ENCODE data around the gene GYG2.
"Not testable (repeated sequence)": the region's sequence is repeated elsewhere in the genome, so short reads cannot be mapped to it uniquely, and the experiment has no call there.

GYG2 gene

GRCh38 chrX:2874222-2875135 is 45.7 kb downstream of the GYG2 start:
- no peak for DNase-seq

DNA sequence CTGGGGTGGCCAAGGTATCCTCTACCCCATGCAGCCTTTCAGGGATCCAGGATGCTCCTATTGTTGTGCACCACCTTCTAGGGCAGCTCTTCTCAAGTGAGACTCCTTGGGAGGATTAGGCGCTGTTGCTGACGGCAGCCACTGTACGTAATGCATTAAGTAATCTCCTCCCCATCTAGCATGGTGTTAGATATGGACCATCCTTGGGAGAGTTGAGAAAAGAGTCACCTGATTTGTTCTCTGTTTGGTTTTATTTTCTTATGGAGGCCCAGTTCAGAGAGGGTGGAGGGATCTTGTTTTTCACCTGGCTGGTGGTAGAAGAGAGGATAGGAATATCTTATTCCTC is 46.4 kb downstream of the GYG2 start:
- no peak for DNase-seq

GRCh38 chrX:2875798-2876399 is 47.2 kb downstream of the GYG2 start:
- no peak for DNase-seq

DNA sequence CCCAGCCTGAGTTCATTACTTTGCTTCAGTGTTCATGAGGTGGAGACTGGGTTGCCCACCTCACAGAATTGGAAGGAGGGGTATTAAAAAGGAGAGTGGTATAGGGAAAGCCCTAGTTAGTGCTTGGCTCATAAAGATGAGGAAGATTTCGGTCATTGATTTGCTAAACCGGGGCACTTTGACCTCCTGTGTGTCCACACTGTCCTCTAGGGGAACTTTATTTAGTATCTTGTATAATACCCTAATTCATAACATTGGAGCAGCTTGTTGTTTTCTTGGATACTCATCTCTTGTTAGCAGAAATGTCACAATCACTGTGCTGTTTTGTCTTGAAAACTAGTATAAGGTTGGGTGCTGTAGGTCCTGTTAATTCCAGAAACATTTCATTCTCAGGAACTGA is 49.8 kb downstream of the GYG2 start:
- no peak for DNase-seq

GRCh38 chrX:2879670-2880069 is 50.9 kb downstream of the GYG2 start:
- DNase-seq, result no peak

DNA sequence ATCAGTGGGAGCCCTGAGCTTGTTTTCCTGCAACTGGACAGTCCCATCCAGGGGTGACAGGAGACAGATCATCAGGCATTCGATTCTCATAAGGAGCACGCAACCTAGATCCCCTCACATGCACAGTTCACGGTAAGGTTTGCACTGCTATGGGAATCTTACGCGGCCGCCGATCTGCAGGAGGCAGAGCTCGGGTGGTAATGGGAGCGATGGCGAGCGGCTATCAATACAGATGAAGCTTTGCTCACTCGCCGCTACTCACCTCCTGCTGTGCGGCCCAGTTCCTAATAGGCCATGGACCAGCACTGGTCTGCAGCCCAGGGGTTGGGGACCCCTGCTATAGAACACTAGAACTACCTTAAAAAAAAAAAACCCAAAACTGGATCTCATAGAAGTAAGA is 55.0 kb downstream of the GYG2 start:
- DNase-seq, result no peak

DNA sequence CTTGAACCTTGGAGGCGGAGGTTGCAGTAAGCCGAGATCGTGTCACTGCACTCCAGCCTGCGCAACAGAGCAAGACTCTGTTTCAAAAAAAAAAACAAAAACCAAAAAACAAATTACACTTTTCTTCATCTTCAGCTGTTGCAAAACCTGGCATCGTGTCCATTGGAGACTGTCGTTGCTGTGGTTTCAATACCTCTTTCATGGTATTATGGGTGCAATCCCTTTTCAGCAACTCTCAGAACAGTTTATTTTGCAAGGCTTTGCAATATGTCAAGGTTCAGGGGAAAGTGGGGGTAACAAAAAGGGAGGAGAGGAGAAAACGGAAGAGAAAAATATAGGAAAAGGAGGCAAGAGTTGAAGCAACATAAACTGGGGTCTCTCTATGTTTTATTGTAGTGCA is 59.6 kb downstream of the GYG2 start:
- DNase-seq, result no peak

DNA sequence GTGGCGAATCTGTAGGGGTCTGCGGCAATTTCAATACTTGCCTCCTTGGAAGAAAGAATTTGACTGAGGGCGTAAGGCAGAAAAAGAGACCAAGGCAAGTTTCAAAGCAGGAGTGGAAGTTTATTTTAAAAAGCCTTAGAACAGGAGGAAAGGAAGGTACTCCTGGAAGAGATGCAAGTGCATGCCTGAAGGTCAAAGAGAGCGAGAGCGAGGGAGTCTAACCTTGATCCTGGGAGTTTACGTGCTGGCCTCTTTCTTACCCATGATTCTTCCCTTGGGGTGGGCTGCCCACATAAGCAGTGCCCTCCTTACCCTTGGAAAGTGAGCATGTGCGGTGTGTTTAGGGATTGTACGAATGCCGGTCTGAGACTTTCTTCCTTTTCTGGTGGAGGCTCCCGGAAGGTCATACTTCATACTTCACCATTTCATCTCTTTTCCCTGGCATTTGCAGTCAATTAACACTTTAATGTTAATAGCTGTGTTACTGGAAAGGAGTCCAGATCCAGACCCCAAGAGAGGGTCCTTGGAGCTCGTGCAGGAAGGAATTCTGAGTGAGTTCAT is 60.4 kb downstream of the GYG2 start:
- DNase-seq, result no peak

DNA sequence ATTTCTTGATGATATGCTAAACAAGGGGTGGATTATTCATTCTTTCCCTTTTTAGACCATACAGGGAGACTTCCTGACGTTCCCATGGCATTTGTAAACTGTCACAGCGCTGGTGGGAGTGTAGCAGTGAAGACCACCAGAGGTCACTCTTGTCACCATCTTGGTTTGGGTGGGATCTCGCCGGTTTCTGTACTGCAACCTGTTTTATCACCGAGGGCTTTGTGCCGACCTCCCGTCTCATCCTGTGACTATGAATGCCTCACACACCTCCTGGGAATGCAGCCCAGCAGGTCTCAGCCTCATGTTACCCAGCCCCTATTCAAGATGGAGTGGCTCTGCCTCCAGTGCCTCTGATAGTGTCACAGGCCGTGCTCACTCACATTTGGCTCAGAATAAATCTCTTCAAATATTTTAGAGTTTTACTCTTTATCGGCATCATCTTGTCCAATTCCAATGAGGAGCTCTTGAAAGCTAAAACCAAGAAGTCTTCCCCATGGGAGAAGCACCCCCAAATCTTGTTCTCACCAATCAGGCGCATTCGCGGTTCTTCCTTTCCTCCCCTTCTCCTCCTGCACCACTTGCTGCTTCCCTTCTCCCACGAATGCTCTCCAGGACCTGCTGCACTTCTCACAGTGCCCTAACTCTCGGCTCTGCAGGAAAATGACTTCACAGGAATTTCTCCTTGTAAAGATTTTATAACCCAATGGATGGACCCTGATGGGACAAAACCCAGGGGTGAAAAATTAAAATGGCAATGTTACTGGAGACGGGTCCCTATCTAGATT is 61.2 kb downstream of the GYG2 start:
- DNase-seq, result not testable (repeated sequence)

DNA sequence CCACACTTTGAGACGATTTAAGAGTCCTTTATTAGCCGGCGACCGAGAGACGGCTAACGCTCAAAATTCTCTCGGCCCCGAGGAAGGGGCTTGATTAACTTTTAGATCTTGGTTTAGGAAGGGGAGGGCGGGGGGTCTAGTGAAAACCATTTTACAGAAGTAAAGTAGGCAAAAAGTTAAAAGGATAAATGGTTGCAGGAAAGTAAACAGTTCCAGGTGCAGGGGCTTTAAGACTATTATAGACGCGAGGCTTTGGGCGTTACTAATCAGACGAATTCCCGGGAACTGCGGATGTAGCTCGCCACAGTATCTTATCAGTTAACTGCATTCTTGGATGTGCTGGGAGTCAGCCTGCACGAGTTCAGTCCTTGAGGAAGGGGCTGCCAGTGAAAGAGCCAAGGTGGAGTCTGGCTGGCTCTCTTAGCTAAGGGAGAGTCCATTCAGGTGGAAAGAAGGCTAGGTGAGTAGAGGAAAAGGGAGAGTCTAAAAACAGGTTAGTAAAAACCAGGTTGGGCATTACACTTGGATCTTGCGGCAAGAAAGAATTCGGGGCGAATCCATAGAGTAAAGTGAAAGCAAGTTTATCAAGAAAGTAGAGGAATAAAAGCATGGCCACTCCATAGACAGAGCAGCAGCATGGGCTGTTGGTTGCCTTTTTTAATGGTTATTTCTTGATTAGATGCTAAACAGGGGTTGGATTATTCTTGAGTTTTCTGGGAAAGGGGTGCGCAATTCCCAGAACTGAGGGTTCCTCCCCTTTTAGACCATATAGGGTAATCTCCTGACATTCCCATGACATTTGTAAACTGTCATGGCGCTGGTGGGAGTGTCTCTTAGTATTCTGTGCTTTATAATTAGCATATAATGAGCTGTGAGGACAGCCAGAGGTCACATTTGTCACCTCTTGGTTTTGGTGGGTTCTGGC is 62.1 kb downstream of the GYG2 start:
- DNase-seq, result not testable (repeated sequence)

DNA sequence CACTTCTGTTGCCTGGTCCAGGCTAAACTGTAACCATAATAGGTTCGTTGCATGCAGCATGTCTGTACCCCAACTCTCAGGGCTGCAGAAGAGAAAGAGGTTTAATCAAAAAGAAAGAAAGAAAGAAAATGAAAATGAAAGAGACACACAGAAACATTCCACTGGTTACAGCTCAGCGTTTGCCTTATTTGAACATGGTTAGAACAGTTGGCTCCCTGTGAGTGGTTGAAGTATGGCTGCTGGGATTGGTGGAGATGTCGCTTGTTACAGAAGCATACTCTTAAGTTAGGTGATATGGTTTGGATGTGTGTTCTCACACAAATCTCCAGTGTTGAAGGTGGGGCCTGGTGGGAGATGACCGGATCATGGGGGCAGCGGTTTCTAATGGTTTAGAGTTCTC is 64.1 kb downstream of the GYG2 start:
- no peak for DNase-seq

GRCh38 chrX:2894885-2895292 is 66.2 kb downstream of the GYG2 start:
- no peak for DNase-seq

DNA sequence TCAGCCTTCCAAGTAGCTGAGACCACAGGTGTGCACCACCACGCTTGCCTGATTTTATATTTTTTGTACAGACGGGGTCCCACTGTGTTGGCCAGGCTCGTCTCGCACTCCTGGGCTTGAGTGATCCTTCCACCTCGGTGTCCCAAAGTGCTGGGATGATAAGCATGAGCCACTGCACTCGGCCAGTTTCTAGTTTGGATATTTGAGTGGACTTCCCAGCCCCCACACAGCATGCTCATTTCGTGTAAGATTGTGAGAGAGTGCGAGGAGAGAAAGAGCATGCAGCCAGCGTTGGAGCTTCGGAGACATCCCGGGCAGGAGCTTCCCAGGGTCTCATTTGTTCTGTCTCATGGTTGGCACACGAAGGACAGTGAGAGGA is 68.6 kb downstream of the GYG2 start:
- no peak for DNase-seq

GRCh38 chrX:2897690-2898623 is 69.2 kb downstream of the GYG2 start:
- DNase-seq, result not testable (repeated sequence)

- no peak for DNase-seq
These were observed 70.2 kb downstream of the GYG2 start for GRCh38 chrX:2898846-2899512.

DNA sequence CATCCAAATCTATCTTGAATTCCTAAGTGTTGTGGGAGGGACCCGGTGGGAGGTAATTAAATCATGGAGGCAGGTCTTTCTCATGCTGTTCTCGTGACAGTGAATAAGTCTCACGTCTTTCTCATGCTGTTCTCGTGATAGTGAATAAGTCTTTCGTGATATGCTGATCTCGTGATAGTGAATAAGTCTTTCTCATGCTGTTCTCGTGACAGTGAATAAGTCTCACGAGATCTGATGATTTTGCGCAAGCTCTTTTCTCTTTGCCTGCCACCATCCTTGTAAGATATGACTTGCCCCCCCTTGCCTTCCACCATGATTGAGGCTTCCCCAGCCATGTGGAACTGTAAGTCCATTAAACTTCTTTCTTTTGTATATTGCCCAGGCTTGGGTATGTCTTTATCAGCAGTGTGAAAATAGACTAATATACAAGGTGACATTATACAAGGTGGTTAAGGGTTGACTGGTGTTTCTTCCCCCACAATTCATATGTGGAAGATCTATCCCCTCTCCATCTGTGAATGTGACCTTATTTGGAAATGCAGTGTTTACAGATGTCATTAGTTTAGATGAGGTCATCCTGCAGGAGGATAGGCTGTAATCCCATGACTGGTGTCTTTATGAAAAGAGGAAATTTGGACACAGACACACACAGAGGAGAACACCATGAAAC is 72.8 kb downstream of the GYG2 start:
- DNase-seq, result no peak

GRCh38 chrX:2902841-2903240 is 74.1 kb downstream of the GYG2 start:
- no peak for DNase-seq

DNA sequence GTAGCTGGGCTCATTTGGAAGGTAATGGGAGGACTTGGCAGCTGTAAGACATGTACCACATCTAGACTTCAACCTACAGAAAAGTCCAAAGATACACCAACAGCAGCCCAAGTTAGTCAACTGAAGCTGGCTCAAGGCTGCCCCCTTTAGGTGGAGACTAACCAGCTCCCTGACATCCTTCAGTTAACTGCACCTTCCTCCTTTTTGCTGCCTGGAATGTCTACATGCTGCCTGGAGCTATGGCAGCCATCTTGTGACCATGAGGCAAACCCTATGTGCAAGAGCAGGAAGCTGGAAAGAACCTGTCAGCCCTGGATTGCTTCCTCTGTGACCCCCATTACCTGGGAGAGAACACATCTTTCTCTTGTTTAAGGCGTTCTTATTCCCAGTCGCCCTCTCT is 74.6 kb downstream of the GYG2 start:
- DNase-seq, result no peak

DNA sequence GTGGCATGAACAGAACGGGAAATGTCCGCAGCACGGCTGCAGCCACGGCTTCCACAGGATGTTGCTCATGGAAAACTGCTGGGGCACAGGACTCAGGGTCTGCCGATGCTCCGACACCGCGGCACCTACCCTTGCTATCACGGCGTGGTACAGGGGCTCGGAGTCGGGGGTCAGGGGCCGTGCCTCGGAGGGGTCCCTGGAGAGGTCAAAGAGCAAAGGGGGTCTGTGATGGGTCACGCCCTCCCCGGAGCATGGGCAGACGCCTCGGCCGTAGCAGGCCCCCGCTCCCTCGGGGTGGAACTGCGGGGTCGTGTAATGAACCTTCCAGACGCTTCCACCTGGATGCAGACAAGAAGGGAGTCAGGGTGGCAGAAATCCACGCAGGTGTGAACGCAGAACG is 78.6 kb downstream of the GYG2 start:
- no peak for DNase-seq

DNA sequence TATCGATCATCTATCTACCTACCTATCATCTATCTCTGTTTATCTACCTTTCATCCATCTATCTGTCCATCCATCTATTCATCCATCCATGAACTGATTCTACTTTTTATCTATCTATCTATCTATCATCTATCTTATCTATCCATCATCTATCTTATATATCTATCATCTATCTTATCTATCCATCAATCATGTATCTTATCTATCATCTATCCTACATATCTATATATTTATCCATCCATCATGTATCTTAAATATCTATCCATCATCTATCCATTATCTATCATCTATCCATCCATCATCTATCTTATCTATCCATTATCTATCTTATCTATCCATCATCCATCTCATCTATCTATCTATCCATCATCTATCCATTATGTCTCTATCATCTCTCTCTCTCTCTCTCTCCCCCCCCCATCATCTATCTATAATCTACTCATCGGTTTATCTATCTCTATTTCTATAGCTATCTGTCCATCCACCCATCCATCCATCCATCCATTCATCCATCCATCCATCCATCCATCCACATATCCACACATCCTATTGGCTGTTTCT is 79.5 kb downstream of the GYG2 start:
- DNase-seq, result no peak

All from NCI-H146 (cell line).